Peyer's patch (tissue), 4 donors: ENCODE results near the gene RNH1. TPM values are rescaled to one million over a fixed set of nuclear protein-coding genes. Genes with fewer than 3 reads are reported as not detected.

Source experiments
- DNase-seq, 3 donors: peaks; one replicate each; pipeline ENCODE4 v3.0.0-alpha.2; 2017 to 2019
- H3K27ac ChIP-seq, 4 donors: fragments of 200-600 bp; sonication (generic); one replicate each; pipeline ENCODE4 v1.5.1; 2016 to 2019
- H3K27me3 ChIP-seq, 2 donors: fragments of 200-600 bp; sonication (generic); one replicate each; pipeline ENCODE4 v1.5.1; 2019
- H3K36me3 ChIP-seq, 3 donors: fragments of 200-600 bp; sonication (generic); one replicate each; pipeline ENCODE4 v1.5.1; 2016 to 2019
- H3K4me1 ChIP-seq, 4 donors: fragments of 200-600 bp; sonication (generic); one replicate each; pipeline ENCODE4 v1.5.1; 2016 to 2019
- H3K4me3 ChIP-seq, 4 donors: fragments of 200-600 bp; sonication (generic); 1 replicate in 3 of 4; 2 replicates in 1 of 4; pipeline ENCODE4 v1.5.1; 2016 to 2019; ENCODE audit warnings: mild to moderate bottlenecking in 1 of 4
- H3K9me3 ChIP-seq, 4 donors: fragments of 200-600 bp; sonication (generic); one replicate each; pipeline ENCODE4 v1.5.1; 2016 to 2019; ENCODE audit warnings: mild to moderate bottlenecking in 1 of 4
- POLR2A ChIP-seq, 2 donors: fragments of 450-650 bp; IDR thresholded peaks; one replicate each; pipeline ENCODE4 v1.5.1; 2017; ENCODE audit warnings: antibody characterized with exemption in 2 of 2, mild to moderate bottlenecking in 2 of 2, moderate library complexity in 2 of 2
- total RNA-seq, 4 donors: library from RNA; depleted of rRNA; stranded (reverse); fragments of >200 nt; gene quantifications; one replicate each; pipeline ENCODE4 v1.1.0, GENCODE V29; 2016
- TF ChIP-seq, protein P1 (sequence below), 6 experiments: fragments of 450-650 bp in 4 of 6; fragments of 200-600 bp in 2 of 6; sonication (generic) in 1 of 6; IDR thresholded peaks; one replicate each; pipeline ENCODE4 v1.5.1; 2017 to 2019; ENCODE audit warnings: antibody characterized with exemption in 6 of 6, mild to moderate bottlenecking in 3 of 6, moderate library complexity in 1 of 6

The RNH1 gene
- total RNA-seq, 4 donors from 2014 or later = 130 to 157 (median 137) TPM

DNA sequence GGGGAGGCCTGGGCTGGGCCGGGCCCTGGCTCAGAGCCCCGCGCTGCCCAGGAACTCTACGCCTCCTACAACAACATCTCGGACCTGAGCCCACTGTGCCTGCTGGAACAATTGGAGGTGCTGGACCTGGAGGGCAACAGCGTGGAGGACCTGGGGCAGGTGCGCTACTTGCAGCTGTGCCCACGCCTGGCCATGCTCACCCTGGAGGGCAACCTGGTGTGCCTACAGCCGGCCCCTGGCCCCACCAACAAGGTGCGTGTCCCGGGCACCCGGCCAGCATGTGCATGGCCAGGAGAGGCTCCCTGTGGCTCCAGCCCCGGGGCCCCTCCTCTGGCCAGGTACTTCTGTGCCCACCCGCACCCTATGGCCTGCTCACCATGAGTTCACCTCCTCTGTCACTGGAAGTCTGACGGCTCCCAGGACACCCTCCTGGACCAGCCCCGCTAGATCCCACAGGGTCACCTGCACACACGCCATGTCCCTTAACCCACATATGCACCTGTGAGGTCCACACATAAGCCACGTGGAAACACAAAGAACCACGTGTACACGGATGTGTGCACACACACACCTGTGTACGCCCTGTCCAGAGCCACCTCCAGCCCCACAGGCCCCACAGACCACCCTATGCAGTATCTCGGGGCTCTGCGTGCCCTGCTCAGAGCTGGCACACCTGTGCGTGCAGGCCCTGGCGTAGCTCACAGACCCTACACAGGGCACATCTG lies 43.1 kb upstream of the RNH1 start:
- H3K27me3 ChIP-seq = peaks cover 0 to under 1% of the 10 kb centered on the region in 2 donors
- TF ChIP-seq POLR2A (IDR thresholded peaks at IDR 0.05) = no peak
- TF ChIP-seq, protein P1, sequence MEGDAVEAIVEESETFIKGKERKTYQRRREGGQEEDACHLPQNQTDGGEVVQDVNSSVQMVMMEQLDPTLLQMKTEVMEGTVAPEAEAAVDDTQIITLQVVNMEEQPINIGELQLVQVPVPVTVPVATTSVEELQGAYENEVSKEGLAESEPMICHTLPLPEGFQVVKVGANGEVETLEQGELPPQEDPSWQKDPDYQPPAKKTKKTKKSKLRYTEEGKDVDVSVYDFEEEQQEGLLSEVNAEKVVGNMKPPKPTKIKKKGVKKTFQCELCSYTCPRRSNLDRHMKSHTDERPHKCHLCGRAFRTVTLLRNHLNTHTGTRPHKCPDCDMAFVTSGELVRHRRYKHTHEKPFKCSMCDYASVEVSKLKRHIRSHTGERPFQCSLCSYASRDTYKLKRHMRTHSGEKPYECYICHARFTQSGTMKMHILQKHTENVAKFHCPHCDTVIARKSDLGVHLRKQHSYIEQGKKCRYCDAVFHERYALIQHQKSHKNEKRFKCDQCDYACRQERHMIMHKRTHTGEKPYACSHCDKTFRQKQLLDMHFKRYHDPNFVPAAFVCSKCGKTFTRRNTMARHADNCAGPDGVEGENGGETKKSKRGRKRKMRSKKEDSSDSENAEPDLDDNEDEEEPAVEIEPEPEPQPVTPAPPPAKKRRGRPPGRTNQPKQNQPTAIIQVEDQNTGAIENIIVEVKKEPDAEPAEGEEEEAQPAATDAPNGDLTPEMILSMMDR (IDR thresholded peaks at IDR 0.05) = no peak
- no peaks in the 10 kb centered on the region for H3K9me3 ChIP-seq
- no peak overlapping the region for H3K27ac ChIP-seq
- DNase-seq = no peak
- H3K4me1 ChIP-seq = peaks cover 0 to 11% (median 9%) of the 10 kb centered on the region in 4 donors
- H3K36me3 ChIP-seq = no peaks in the 10 kb centered on the region
- H3K4me3 ChIP-seq = no peak overlapping the region

- H3K27ac ChIP-seq = no peak overlapping the region
- no peak for TF ChIP-seq POLR2A (IDR thresholded peaks at IDR 0.05)
- TF ChIP-seq, protein P1 (IDR thresholded peaks at IDR 0.05) = no peak
- no peaks in the 10 kb centered on the region for H3K27me3 ChIP-seq
- H3K36me3 ChIP-seq = no peaks in the 10 kb centered on the region
- H3K4me3 ChIP-seq = no peak overlapping the region
- H3K4me1 ChIP-seq = peaks cover 0 to 9% (median under 1%) of the 10 kb centered on the region in 4 donors
- no peaks in the 10 kb centered on the region for H3K9me3 ChIP-seq
- no peak for DNase-seq
Measured at GRCh38 chr11:548700-549603, 41.9 kb upstream of the RNH1 start.

DNA sequence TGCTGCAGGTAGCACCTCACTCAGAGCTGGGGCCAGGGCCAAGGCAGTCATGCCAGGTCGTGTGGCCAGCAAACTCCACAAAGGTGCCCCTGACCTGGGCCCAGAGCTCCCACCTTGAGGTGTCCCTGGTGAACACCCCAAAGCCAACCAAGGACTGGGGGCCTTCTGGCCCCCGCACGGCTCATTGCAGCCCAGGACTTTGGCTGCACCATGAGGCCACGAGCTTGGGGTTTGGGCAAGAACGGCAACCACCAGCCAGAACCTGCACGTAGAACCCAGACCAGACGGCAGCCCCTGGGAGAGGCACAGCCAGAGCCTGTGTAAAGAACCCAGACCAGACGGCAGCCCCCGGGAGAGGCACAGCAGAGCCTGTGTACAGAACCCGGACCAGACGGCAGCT lies 38.1 kb upstream of the RNH1 start:
- TF ChIP-seq, protein P1 (IDR thresholded peaks at IDR 0.05) = no peak
- no peak for TF ChIP-seq POLR2A (IDR thresholded peaks at IDR 0.05)
- Histone ChIP-seq H3K27ac (no peak overlapping the region), H3K4me1 (peaks cover 0 to 10% (median 0%) of the 10 kb centered on the region in 4 donors), H3K9me3 (no peaks in the 10 kb centered on the region), H3K36me3 (no peaks in the 10 kb centered on the region), H3K4me3 (no peak overlapping the region), H3K27me3 (no peaks in the 10 kb centered on the region)
- no peak for DNase-seq

GRCh38 chr11:544817-545166 lies 37.8 kb upstream of the RNH1 start:
- no peak for TF ChIP-seq POLR2A (IDR thresholded peaks at IDR 0.05)
- TF ChIP-seq, protein P1 (IDR thresholded peaks at IDR 0.05) = no peak
- Histone ChIP-seq H3K9me3 (no peaks in the 10 kb centered on the region), H3K27ac (no peak overlapping the region), H3K27me3 (no peaks in the 10 kb centered on the region), H3K4me3 (no peak overlapping the region), H3K4me1 (peaks cover 0 to 10% (median 0%) of the 10 kb centered on the region in 4 donors), H3K36me3 (no peaks in the 10 kb centered on the region)
- DNase-seq = no peak

DNA sequence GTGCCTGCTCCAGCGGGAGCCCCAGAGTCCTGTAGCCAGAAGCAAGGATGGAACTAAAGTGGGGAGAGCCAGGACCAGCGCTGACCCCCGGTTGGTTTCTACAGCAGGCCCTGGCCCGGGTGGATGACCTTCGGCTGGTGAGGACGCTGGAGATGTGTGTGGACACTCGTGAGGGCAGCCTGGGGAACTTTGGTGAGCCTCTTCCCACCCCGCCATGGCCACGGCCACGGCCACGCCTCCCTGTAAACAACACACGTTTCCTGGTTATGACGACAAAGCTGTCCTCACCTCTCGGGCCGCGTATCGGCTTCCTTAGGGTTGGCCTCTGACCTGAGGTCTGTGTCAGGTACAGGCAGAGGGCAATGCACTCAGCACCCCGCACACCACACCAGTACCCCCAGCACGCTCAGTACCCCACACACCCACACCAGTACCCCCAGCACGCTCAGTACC lies 34.4 kb upstream of the RNH1 start:
- DNase-seq = no peak
- TF ChIP-seq, protein P1 (IDR thresholded peaks at IDR 0.05) = no peak
- no peak for TF ChIP-seq POLR2A (IDR thresholded peaks at IDR 0.05)
- no peak overlapping the region for H3K4me3 ChIP-seq
- no peaks in the 10 kb centered on the region for H3K36me3 ChIP-seq
- no peaks in the 10 kb centered on the region for H3K27me3 ChIP-seq
- H3K9me3 ChIP-seq = no peaks in the 10 kb centered on the region
- no peak overlapping the region for H3K27ac ChIP-seq
- peaks cover 0 to 20% (median 16%) of the 10 kb centered on the region in 4 donors for H3K4me1 ChIP-seq
